ENCODE measurements around the gene GADD45GIP1.
A peak's percentile ranks its signal among the peaks of the same experiment; 100 is the strongest.
"Not testable (repeated sequence)": the region's sequence is repeated elsewhere in the genome, so short reads cannot be mapped to it uniquely, and the experiment has no call there.

Gene GADD45GIP1

DNA sequence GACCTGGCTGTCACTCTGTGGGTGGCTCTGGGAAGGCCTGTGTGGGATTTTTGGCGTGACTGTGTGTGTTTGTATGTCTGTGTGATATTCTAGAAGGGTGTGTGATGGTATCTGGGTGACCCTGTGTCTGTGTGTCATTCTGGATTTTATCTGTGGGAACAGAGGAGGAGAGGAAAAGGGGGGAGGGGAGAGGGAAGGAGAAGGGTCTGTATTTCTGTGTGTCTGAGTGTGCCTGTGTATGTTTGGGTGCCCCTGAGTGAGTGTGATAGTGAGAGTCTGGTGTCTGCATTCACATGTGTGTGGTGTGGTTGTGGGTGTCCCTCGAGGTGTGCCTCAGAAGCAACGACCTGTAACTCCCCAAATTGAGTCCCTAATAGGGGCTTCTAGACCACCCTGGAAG lies 30.2 kb upstream of the GADD45GIP1 start:
- DNase-seq: no peak

DNA sequence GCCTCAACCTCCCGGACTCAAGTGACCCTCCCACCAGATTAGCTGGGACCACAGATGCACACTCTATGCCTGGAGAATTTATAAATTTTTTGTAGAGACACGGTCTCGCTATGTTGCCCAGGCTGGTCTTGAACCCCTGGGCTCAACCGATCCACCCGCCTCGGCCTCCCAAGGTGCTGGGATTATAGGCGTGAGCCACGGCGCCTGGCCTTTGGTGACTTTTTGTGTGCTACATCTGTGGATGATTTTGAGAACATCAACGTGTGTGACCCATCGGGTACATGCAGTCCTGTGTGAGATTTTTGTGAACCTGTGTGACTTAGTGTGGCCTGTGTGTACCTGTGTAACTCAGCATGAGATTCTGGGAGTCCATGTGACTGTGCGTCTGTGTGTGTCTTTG lies 29.7 kb upstream of the GADD45GIP1 start:
- no peak for DNase-seq

GRCh38 chr19:12985049-12985776 lies 28.2 kb upstream of the GADD45GIP1 start:
- peak; percentile 65 for DNase-seq

DNA sequence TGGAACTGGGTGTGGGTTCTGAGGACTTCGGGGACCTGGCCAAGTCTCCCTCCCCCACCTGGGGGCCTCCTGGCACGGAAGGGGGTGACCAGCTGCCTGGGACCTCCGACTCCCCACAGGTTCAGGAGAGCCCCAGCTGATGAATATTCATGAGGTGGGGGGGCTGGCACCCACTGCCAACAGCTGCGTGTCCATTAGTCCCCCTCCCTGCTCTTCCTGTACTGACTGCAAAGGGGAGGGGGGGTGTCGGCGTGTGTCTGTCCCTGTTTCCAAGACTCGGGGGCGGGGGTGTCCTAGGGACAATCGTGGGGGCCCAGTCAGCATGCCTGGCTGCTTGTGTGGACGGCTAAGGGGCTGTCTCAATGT lies 27.6 kb upstream of the GADD45GIP1 start:
- DNase-seq: no peak

GRCh38 chr19:12984143-12984627 lies 27.2 kb upstream of the GADD45GIP1 start:
- peak; percentile 23 for DNase-seq

- peak; percentile 84 for DNase-seq
Measured at GRCh38 chr19:12983542-12984142, 26.6 kb upstream of the GADD45GIP1 start.

GRCh38 chr19:12983091-12983490 lies 26.1 kb upstream of the GADD45GIP1 start:
- no peak for DNase-seq

DNA sequence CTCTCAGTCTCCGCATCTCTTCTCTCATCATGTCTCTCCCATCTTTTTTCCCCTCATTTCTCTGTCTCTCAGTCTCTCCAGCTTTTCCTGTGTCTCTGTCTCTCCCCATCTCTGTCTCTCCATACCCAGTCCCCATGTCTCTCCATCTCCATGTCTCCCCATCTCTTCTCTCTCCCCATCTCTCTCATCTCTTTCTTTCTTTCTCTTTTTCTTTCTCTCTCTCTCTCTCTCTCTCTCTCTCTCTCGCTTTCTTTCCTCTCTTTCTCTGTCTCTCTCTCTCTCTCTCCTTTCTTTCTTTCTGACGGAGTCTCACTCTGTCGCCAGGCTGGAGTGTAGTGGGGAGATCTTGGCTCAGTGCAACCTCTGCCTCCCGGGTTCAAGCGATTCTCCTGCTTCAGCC lies 25.6 kb upstream of the GADD45GIP1 start:
- DNase-seq: no peak

GRCh38 chr19:12979974-12980373 lies 23.0 kb upstream of the GADD45GIP1 start:
- DNase-seq: no peak

GRCh38 chr19:12976109-12976508 lies 19.1 kb upstream of the GADD45GIP1 start:
- not testable (repeated sequence) for DNase-seq

- DNase-seq: no peak
Measured at GRCh38 chr19:12975221-12975741, 18.3 kb upstream of the GADD45GIP1 start.

- no peak for DNase-seq
Measured at GRCh38 chr19:12974301-12975220, 17.5 kb upstream of the GADD45GIP1 start.

DNA sequence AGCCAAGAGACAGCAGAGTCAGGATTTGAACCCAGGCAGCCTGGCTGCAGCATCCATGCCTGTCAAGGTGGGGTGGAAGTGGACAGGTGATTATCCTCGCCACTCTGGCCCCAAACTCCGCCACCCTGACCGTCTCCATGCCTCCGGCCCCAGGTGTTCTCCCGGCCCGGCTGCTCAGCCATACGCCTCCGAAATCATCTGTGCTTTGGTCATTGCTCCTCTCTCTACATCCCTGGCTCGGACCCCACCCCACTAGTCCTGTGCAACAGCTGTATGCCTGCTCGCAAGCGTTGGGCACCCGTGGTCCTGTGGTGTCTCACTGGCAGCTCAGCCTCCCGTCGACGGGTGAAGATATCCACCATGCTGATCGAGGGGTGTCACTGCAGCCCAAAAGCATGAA lies 16.2 kb upstream of the GADD45GIP1 start:
- DNase-seq: no peak

- DNase-seq: no peak
Measured at GRCh38 chr19:12970070-12970820, 13.2 kb upstream of the GADD45GIP1 start.

- no peak for DNase-seq
Measured at GRCh38 chr19:12969292-12969988, 12.4 kb upstream of the GADD45GIP1 start, which contains the start of gene DAND5. Gene DAND5 (plus strand): TSS chr19:12969576. CDS start chr19:12969661, 85 bp downstream.

DNA sequence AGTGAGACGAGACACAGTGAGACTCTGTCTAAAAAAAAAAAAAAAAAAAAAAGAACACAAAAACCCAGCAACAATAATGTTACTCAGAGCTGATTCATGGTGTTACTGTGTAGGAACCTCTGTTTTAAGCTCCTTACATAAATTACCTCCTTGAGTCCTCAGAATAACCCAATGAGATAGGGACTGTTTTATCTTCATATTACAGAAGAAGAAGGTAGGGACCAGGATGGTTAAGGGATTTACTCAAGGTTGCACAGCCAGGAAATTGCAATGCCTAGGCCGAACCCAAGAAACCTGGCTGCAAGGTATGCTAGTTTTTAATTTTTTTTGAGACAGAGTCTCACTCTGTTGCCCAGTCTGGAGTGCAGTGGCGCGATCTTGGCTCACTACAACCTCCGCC lies 10.9 kb upstream of the GADD45GIP1 start:
- DNase-seq: no peak

- no peak for DNase-seq
Measured at GRCh38 chr19:12965812-12966135, 8.8 kb upstream of the GADD45GIP1 start.

GRCh38 chr19:12965017-12965811 lies 8.2 kb upstream of the GADD45GIP1 start:
- DNase-seq: peak; percentile 78

DNA sequence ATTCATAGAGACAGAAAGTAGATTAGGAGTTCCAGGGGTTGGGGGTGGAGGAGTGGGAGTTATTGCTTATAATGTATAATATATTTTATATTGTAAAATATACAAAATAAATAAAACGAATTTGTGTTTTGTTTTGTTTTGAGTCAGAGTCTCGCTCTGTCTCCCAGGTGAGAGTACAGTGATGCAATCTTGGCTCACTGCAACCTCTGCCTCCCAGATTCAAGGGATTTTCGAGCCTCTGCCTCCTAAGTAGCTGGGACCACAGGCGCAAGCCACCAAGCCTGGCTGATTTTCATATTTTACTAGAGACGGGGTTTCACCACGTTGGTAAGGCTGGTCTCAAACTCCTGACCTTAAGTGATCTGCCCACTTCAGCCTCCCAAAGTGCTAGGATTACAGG lies 2.5 kb upstream of the GADD45GIP1 start:
- no peak for DNase-seq

GRCh38 chr19:12957389-12957952 lies 448 bp upstream of the GADD45GIP1 start:
- DNase-seq: not testable (repeated sequence)

- no peak for DNase-seq
Measured at GRCh38 chr19:12955996-12956395, 1.0 kb downstream of the GADD45GIP1 start.

All from CD4-positive, alpha-beta T cell treated with Interleukin-15 for 1 hour (primary cell).